COLO829 (cell line): ENCODE measurements around the gene TNIK.
A peak's percentile ranks its signal among the peaks of the same experiment; 100 is the strongest.

Source experiments
- DNase-seq: peaks from one replicate; pipeline ENCODE4 v3.0.0; 2012; ENCODE audit warnings: low spot score

Gene TNIK

DNA sequence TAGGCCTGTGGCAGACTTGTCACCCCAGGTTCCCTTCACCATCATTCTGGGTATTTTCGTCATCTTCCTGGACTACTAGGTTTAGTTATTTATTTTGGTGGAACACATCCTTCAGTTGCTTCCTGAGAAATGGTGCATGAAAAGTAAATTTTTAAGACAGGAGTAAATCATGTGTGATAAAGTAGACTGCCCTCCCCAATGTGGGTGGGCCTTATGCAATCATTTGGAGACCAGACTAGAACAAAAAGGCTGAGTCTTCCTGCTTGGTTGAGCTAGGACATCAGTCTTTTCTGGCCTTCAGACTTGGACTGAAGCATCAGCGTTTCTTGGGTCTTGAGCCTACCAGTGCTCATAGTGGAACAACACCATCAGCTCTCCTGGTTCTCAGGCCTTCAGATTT, 382.9 kb downstream of the TNIK start:
- no peak for DNase-seq

DNA sequence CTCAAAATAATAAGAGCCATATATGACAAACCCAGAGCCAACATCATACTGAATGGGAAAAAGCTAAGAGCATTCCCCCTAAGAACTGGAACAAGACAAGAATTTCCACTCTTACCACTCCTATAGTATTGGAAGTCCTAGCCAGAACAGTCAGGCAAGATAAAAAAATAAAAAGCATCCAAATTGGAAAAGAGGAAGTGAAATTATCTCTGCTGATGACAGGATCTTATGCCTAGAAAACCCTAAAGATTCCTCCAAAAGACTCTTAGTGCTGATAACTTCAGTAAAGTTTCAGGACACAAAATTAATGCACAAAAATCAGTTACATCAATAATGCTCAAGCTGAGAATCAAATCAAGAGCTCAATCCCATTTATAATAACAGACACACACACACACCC, 387.8 kb downstream of the TNIK start:
- DNase-seq: no peak

DNA sequence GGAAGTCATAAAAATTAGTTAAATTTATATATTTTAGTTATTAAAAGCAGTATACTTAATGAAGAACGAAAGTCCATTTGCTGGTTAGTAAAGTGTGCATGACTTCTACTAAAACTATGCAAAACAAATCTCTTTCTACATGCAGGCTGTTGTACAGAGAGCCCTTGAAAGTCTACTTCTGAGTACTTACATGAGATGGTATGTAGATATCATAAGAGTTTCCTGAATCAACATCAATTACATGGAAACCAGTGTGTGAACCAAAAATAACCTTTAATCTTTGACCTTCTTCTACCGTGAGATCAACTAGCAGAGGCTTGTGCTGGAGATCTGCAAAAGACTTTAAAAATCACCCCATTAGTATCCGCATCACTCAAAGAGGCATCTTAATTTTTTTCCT, 391.5 kb downstream of the TNIK start:
- DNase-seq: no peak

GRCh38 chr3:171066206-171066605, 394.0 kb downstream of the TNIK start:
- DNase-seq: no peak

GRCh38 chr3:171065732-171066131, 394.5 kb downstream of the TNIK start:
- no peak for DNase-seq

DNA sequence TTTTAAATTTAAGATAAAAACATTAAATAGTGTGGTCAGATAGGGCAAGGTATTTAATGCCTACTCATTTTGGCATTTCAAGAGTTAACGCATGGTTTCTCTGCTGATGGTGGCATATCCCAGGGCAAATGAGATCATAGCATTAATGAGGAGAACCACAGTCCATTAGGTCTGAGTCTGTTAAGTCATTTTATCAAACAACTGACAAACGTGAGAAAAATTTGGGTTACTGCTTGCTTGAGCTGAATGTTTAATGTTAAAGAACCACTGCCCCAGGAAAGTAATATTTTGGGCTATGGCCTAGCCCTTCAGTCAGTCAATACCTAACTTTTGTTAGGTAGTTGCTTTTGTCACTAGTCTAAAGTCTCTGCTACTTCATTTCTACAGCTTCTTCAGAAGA, 395.7 kb downstream of the TNIK start:
- DNase-seq: no peak

DNA sequence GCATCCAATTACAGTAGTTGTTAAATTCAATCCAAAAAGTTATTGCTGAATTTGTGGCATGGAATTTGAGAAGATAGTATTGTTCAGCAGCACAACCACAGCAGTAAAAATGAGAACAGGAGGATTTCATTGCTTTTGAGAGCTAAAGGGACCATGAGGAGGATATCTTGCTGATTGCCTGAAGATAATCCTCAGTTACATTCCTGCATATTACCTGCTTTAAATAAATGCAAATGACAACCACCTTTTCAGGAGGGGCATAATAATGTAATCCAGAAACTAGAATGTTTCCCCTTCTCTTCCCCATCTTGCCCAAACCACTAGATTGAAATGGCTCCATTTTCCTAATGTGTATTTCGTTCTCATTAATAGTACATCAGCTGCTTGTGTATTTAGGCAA, 398.5 kb downstream of the TNIK start:
- DNase-seq: no peak

- DNase-seq: no peak
Observed at GRCh38 chr3:171059978-171060377, 400.2 kb downstream of the TNIK start.

DNA sequence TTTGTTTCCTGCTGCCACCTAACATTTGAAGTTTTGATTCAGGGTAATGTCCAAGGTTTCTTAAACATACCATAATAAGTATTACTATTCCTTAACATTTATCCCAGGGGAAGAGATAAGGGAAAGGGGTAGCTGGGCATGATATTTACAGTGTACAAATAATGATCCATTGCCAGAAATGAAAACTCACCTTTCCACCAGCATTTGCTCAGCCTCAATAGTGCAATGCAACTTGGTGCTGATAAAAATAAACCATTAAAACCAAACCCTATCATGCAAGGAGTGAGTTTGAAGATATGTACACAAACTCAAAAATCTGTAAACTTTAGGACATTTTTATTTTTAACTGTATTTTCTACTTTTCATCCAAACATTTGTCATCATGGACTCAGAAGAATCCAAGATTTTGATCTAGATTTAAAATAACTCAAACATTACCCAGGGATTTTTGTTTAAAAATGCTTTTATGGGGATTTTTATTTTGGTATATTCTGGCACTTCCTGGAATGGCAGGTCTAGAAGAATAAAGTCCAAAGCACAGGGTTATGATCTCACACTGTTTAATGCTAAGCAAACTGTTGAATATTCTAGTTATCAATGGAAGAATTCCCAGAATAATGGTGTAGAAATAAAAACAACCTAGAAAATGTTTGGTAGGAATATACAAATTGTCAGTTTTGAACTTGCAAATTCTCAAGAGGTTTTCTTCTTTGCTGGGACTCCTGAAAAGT, 401.2 kb downstream of the TNIK start:
- DNase-seq: no peak

DNA sequence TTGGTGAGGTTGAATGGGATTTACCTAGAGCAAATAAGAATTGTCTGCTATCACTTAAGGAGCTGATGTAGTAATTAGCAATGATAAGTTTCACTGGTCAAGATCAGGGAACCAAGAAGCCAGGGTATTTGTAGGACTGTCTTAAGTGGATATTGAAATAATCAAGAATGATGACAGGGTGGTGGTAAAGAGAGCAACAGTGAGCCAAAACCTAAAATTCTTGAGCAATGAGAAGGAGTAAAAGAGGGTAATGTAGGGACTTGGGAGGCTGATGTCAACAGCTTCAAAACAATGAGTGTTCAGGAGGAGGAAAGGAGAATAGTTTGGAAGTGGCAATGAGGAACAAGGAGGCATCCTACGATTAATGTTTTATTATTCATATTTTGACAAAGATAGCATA, 402.1 kb downstream of the TNIK start:
- no peak for DNase-seq

DNA sequence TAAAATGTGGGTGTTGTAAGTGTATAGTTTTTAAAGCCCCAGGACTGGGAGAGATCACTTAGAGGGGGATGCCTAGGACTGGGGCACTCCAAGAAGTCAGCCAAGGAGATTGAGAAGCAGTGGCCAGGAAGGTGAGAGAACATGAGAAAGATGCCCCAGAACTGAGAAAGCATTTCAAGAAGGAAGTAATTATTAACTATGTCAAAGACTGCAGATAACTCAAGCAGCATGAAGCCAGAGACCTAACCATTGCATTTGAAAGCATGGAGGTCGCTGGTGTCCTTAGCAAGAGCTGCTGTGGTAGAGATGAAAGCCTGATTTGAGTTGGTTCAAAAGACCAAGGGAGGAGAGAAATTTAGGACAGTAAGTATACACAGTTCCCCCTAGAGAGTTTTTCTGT, 403.1 kb downstream of the TNIK start:
- DNase-seq: no peak

DNA sequence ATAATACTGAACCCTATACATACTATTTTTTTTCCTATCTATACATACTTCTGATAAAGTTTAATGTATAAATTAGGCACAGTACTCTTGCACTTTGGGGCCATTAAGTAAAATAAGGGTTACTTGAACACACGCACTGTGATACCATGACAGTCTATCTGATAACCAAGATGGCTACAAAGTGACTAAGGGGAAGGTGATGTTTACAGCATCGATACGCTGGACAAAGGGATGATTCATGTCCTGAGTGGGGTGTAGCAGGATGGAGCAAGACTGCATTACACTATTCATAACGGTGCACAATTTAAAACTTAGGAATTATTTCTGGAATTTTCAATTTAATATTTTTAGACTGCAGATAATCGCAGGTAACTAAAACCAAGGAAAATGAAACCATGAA, 403.7 kb downstream of the TNIK start:
- no peak for DNase-seq

DNA sequence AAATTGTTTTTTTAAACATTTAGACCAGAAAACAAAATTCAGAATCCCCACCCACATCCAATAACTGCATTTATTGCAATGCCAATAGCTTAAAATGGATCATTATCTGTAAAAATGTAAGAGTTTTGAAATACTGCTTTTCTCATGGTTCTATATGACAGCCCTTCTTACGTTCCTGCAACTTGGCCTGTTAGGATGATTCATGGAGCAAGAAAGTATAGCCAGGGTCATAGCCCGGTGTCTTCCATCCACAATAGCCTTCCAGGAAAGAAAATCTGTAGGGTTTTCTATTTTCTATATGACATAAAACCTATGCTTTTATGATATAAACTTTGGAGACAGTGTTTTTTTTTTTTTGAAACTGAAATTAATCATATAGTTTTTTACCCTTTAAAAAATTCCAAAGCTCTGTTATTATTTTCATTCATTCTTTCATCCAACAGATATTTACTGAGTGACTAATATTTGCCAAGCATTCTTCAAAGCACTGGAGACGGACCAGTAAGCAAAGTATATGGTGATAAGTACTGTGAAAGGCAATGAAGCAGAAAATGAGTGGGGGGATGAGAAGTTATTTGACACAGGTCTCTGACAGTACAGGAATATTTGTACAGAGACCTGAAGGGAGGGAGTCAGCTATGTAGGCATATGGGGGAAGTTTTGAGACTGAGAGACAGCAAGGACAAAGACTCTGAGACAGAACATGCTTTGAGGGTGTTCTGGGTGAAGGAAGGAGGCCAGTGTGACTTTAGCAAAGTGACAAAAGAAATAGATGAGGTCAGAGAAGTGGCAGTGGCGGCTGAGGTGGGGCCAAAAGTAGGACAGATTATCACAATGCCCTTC, 404.6 kb downstream of the TNIK start:
- DNase-seq: no peak

DNA sequence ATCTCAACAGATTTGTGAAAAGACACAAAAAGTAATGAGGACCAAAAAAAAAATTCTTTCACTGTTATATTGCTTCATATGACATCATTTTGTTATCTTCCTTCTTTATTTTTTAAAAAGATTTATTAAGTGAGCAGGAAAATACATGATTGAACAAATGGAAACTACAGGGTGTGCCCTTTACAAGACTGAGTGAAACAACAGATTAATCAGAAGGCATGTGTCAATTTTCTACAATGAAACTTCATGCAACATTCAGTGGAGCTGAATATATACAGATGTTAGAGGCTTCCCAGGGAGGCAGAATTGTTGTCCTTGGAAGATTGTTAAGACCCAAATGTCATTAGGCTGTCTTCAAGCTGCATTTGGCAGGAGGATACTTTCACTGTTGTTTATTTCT, 405.3 kb downstream of the TNIK start:
- no peak for DNase-seq

GRCh38 chr3:171054231-171054630, 406.0 kb downstream of the TNIK start:
- DNase-seq: no peak

DNA sequence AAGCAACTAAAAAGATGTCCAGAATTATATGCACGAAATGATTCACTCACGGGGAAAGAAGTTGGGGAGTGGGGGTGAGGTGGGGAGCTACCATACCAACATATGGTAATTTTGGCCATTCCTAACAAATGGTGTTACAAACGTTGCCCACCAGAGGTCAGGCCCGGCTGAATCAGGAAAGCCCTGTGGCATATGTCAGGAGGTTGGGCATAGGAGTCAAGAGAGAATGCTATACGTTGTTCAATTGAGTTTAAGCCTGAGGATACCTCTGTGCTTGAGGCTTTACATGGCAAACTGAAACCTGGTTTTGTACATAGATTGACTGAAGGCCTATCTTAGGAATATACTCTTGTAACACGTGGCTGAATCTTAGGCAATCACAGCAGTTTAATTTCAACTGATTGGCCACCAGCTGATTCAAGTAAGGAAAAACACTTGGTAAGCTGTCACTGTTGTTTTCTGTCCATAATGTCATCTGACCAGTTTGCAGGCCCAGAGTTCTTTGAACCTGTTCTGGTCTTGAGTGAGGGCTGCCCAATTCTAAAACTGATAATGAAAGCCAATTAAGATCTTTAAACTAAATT, 410.3 kb downstream of the TNIK start:
- peak; percentile 86 for DNase-seq

GRCh38 chr3:171046760-171047159, 413.4 kb downstream of the TNIK start:
- no peak for DNase-seq

DNA sequence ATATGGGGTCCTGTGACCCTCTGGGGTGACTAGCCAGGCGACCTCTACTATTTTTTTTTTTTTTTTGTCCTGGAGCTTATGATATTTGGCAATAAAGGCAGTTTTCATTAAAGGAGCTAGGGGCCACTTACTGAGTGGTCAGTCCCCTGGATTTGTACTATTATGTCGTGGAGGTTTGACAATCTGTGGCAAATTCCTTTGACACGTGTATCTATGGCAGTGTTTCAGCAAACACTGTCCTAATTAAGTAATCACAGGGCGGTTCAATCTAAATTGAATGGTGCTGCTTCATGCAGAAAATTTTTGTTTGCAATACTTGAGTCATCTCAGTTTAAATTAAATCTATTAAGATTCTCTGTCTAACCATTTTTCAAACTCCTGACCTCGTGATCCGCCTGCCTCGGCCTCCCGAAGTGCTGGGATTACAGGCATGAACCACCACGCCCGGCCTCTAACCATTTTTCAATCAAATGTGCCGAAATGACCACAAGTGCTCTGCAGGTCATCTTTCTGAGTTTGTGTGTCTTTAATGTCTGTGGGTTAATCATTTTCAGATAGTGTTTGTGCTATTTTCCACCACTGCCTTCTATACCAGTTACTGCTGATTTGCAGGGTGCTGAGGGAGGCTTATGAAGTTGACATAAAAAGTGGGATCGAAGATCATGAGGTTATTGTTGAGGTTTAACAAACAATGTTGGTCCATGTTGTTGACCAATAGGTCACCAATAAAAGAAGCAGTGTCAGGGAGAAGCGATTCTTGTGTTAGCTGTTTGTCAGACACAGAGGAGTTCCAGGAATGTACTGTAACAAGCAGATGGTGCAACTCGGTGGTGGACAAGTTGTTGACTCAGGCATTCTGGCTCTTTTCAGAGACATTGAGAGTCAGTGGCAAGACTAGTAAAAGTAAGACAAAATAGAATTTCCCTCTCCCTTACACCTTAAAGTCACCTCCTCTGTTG, 415.1 kb downstream of the TNIK start:
- DNase-seq: no peak

GRCh38 chr3:171044384-171044783, 415.8 kb downstream of the TNIK start:
- no peak for DNase-seq

DNA sequence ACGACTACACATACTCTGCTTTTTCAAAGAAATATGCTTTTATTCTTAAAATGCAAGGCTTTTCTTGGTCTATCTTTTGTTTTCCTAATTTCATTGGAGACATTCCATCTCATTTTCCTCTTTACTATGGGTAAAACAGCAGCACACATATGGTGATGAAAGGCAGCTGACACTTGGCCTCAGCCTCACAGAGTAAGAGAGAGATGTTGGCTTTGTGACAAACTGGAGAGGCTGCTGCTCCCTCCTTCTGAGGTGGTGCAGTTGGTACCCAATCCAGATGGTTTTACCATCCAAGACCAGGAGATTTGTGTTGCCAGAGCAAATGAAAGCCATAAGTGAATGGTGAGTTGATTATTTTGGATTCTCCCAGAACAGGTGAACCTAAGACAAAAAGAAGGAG, 420.5 kb downstream of the TNIK start:
- DNase-seq: no peak

GRCh38 chr3:171038342-171038741, 421.9 kb downstream of the TNIK start:
- no peak for DNase-seq

GRCh38 chr3:171028779-171029232, 431.4 kb downstream of the TNIK start:
- DNase-seq: no peak
